Heart left ventricle (tissue), 13 donors: Measurements from ENCODE around the gene UXT.

Source experiments
- CTCF ChIP-seq, 12 donors: fragments of 200-600 bp; sonication (generic) in 4 of 12; IDR thresholded peaks; one replicate each; pipeline versions ENCODE4 v1.5.0 to v1.8.0; 2018 to 2022; ENCODE audit warnings: antibody characterized with exemption in 12 of 12, mild to moderate bottlenecking in 5 of 12
- POLR2A ChIP-seq, 2 donors: fragments of 450-650 bp; IDR thresholded peaks; one replicate each; pipeline ENCODE4 v1.6.1; 2017; ENCODE audit warnings: antibody characterized with exemption in 2 of 2, mild to moderate bottlenecking in 2 of 2, moderate library complexity in 2 of 2
- donor health status: ischemic (EF 13 %, LVEDD 7.1; RV severe dilation, severe dysfunction).
- donor health status: DM: no; HTN: yes; CAD: no.
- donor health status: DM: no; HTN: no; CAD: no.
- donor health status: ischemic (EF 25% LVEDD 6.9; RV normal size, moderate dysfunction).
- donor health status: ischemic (EF 25% LVEDD 5.7; RV mildly dilated, moderate dysfunction).
- donor health status: ischemic (EF 35%, LVEDD 5.7; RV mildly dilated, moderate dysfunction).
- donor health status: nonischemic (EF 11% LVEDD 7.7; RV severe dilation, severe dysfunction).
- donor health status: DM: yes; HTN: yes; CAD: no.
- donor health status: PGD.
- donor health status: ischemic (EF 29% LVEDD 5.4; RV normal size, mild dysfunction).
- donor health status: nonischemic (EF 23%, LVEDD 6.1; RV moderate dilation, normal function).

- TF ChIP-seq POLR2A (IDR thresholded peaks at IDR 0.05) (no peak), CTCF (IDR thresholded peaks at IDR 0.05) (no peak)
These were observed 40.0 kb downstream of the UXT start for GRCh38 chrX:47618923-47619485.
